B cell (primary cell): ENCODE measurements around the gene INTS3.

Experiments used
- CTCF ChIP-seq: fragments of 200-600 bp; IDR thresholded peaks from one replicate; pipeline ENCODE4 v1.8.0; 2022; ENCODE audit warnings: antibody characterized with exemption, mild to moderate bottlenecking
- EZH2 ChIP-seq: IDR thresholded peaks from 2 replicates; pipeline ENCODE4 v1.6.1; 2012; ENCODE audit warnings: borderline replicate concordance, low read depth, mild to moderate bottlenecking, moderate library complexity, low read length; ENCODE audit not compliant: insufficient read depth, poor library complexity, severe bottlenecking

DNA sequence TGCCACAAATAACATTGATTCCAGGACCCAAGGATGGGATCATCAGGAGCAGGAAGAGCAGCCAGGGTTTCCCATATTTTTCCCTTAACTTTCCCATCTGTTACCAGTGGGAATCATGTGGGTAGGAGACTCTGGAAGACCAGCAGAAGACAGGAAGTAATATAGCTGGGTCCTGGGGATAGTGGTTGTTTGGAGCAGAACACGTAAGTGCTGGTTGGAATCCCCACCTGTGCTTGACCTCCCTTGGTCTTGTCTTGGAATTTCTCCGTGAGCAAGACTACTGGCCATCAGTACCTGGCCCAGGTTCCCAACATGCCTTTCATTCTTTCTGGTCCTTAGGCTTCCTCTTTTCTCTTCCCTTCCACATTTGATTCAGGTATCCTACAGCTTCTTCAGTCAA, 26.4 kb downstream of the INTS3 start:
- TF ChIP-seq CTCF (no peak), EZH2 (no peak)
